Lung microvascular endothelial cell (primary cell): Measurements from ENCODE around the gene POM121L2. TPM values are rescaled to one million over a fixed set of nuclear protein-coding genes. Genes with fewer than 3 reads are reported as not detected.
"Not testable (repeated sequence)": the region's sequence is repeated elsewhere in the genome, so short reads cannot be mapped to it uniquely, and the experiment has no call there.

Experiments
- DNase-seq, 2 donors: peaks; one replicate each; pipeline versions ENCODE4 v3.0.0 to v3.0.0-alpha.2; 2010; ENCODE audit warnings: low read depth in 2 of 2
- total RNA-seq: library from RNA; depleted of rRNA; stranded (reverse); fragments of >200 nt; gene quantifications from 2 replicates; pipeline ENCODE4 v1.2.1, GENCODE V29; 2014

The POM121L2 gene
- total RNA-seq, 1 donor from 2014 or later = not detected

GRCh38 chr6:27294409-27294808 lies 17.7 kb downstream of the POM121L2 start:
- peak in 1 of 2 donors; percentile 14 for DNase-seq

GRCh38 chr6:27293436-27294098 lies 18.5 kb downstream of the POM121L2 start:
- DNase-seq = peak in 1 of 2 donors; percentile 34

- no peak for DNase-seq
Observed at GRCh38 chr6:27290850-27291208, 21.2 kb downstream of the POM121L2 start.

DNA sequence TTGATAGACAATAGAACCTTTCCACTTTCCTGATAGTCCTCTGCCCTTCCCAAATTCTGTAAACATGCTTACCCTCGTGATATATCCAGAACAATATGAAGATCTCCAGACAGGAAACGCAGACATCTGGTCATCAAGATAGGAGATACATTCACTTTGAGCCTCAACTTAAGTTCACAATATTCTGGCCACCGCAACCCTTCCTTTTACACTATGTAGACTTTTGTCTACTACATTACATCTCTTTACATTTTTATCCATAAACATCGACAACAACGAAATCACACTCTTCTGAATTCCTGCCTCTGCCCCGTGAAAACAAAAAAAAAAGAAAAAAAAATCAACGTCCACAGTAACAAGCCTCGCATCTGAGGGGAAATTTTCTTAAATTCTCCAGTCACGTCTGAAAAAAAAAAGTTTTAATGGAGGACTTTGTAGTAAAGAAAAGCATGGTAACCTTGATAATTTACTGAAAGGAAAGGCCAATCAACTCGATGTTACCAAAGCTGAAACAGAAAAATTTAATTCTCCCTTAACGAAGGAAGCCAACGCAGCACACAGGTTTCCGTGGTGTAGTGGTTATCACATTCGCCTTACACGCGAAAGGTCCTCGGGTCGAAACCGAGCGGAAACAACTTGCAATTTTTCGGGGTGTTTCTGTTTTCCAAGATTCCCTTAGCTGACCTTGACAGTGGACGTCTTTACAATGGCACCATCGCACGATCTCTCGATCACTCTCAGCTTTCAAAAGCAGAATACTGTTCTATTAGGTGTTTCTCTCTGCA lies 21.8 kb downstream of the POM121L2 start:
- DNase-seq = no peak

DNA sequence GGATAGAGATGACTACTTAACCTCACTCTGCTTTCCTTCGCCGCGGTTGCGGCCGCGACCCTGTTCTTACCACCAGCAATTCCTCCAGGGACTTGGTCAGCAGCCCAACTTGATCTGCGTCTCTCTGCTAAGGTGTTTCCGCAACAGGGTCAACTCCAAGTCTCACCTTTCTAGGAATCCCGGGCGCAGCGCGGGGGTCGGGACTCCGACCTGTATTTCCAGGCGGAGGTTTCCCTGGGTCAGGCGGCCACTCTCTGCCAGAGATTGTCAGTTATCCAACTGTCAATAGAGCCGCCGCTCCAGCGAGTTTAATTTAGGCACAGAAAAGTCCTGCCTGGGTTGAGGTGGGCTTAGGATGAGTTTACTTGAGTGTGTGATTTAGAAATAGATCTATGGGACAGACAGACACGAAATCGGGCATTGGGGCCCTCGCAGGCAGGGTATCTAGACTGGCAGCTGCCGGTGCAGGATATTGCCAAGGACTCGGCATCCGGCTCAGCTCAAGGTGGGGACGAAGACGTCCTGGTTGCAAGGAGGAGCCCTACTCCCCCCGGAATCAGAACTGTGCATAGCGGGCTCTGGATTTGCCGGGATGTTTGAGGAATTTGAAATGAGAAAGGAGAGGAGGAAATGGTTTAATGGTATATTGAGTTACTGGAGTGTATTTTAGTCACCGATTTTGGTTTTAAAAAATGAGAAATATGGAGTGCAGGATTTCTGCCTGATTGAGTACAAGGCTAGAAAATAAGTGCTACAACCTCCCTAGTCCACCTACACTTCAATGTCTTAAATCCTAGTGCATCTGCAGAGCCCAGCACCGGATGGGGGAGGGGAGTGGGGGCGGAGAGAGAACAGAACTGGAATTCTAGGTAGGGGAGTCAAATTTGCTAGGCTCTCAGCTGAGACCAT lies 23.7 kb downstream of the POM121L2 start:
- DNase-seq = no peak

DNA sequence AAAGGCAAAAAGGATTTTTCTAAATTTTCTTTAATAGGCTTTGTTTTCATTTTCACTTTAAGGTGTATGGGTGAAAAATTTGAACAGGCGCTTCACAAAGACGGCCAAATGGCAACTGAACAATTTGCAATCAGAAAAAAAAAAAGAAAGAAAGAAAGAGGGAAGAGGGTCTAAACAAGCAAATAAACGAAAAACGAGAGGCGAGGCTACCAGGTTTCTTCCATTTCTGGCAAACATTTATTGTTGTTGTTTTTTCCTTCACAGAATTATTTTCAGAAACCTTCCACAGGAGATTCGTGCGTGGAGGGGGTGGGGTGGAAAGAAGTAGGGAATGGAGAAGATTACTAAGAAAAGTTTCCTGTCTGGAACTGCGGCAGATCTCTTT lies 24.3 kb downstream of the POM121L2 start:
- DNase-seq = no peak

- DNase-seq = no peak
Observed at GRCh38 chr6:27286141-27286540, 25.9 kb downstream of the POM121L2 start.

DNA sequence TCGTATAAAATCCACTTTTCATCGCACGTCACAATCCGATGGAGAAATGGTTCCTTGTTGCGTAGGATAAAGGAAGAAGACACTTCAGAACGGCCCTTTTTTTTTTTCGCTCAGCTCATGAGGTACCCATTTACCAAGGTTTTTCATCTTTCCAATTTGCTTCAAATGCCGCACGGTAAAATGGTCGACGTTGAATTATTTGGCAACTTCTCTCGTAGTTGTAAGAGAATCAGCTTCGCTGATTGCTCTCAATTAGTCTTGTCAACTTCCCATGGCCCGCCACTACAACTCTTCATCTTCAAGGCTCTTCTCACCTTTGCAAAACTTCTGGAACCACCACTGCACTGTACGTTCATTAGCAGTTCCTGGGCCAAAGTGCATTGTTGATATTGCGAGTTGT lies 28.8 kb downstream of the POM121L2 start:
- no peak for DNase-seq

DNA sequence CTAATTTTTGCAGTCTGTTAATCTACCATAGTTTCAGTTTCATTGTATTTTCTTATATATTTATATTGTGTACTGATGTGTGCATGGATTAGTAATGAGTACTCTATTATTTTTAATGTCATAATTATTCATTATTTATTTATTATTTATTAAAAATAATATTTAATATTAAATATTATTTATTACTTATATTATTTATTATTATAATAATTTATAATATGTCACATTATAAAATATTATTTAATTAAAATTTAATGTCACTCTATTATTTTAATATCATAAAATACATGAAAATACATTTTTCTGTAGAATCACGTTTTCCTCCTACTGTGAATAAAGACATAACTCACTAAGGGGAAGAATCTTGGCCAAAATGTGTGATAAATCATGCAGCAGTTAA lies 30.5 kb downstream of the POM121L2 start:
- DNase-seq = no peak

DNA sequence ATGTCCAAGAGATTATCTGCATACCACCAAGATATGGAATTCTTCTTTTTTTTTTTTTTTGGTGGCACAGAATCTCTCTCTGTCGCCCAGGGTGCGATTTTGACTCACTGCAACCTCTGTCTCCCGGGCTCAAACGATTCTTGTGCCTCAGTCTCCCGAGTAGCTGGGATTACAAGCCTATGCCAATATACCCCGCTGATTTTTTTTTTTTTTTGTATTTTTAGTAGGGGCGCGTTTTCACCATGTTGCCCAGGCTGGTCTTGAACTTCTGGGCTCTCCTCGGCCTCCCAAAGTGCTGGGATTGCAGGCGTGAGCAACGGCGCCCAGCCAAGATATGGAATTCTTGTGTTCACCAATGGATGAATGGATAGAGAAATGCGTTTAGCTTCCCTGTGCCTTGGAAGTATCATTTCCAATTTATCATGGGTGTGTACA lies 31.0 kb downstream of the POM121L2 start:
- DNase-seq = no peak

- DNase-seq = no peak
Observed at GRCh38 chr6:27280540-27281000, 31.5 kb downstream of the POM121L2 start.

GRCh38 chr6:27280064-27280539 lies 32.0 kb downstream of the POM121L2 start:
- peak; percentile 43 to 44 for DNase-seq

DNA sequence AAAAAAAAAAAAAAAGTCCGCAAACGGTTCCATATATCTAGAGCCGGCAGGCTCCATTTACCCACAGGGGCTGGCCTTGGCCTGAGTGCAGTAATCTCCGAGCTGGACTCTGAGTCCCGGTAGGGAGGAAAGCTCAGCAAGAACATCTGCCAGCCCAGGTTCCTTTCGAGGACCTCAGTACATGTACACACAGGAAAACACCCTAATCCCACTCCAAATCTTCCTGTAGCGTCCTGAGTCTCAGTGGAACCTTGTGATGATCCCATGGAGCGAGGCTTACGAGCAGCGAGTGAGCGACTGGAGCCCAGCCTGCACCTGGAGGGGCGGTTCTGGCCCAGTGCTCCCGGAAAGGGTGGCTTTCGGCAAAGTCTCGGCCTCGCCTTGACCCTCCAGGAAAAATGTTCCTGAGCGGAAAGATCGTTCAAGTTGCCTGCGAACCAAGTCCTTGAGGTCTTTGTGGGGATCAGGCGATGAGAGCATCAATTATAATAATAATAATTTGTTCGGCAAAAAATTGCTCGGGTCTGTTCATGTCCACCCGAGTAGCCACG lies 32.5 kb downstream of the POM121L2 start:
- DNase-seq = no peak

- no peak for DNase-seq
Observed at GRCh38 chr6:27275025-27275956, 36.8 kb downstream of the POM121L2 start.

DNA sequence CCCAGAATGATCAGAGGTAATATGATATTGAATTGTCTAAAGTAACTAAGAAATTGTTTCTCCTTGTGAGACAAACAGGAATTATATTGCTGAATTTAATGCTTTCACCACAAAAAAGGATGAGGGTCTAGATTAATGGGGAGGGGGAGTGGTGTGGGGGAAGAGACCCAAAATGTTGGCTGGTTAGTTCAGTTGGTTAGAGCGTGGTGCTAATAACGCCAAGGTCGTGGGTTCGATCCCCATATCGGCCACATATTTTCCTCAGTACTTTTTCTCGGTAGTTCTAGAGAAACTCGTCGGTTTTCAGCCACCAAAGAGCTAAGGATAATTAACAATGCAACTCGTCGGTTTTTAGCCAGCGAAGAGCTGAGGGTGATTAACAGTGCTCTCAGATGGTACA lies 38.3 kb downstream of the POM121L2 start:
- DNase-seq = no peak

- no peak for DNase-seq
Observed at GRCh38 chr6:27268803-27269202, 43.3 kb downstream of the POM121L2 start.

- no peak for DNase-seq
Observed at GRCh38 chr6:27267857-27268434, 44.1 kb downstream of the POM121L2 start.

- not testable (repeated sequence) for DNase-seq
Observed at GRCh38 chr6:27267003-27267402, 45.1 kb downstream of the POM121L2 start.

- no peak for DNase-seq
Observed at GRCh38 chr6:27263886-27264285, 48.2 kb downstream of the POM121L2 start.

GRCh38 chr6:27260836-27261375 lies 51.2 kb downstream of the POM121L2 start:
- DNase-seq = no peak
